ENCODE results near the gene NEUROD4.

NEUROD4 gene

GRCh38 chr12:54997929-54998522 lies 21.7 kb upstream of the NEUROD4 start:
- DNase-seq (ENCODE audit: low read depth) = no peak

DNA sequence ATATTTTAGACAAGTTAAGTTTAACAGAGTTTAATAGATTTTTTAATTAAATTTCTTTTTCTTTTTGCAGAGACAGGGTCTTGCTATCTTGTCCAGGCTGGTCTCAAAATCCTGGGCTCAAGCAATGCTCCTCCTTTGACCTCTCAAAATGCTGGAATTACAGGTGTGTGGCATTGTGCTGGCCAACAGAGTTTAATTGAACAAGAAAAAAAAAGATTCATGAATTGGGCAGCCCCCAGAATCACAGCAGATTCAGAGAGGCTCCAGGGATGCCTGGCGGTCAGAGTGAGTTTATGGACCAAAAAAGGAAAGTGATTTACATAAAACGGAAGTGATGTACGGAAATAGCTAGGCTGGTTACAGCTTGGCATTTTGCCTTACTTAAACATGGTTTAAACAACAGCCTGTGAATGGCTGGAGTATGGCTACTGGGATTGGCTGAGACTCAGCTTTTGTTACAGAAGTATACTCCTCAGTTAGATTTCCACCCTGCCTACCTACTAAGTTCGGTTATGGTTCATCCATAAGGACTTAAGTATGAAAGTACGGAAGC lies 20.7 kb upstream of the NEUROD4 start:
- no peak for DNase-seq (ENCODE audit: low read depth)

GRCh38 chr12:55001198-55001868 lies 18.4 kb upstream of the NEUROD4 start:
- DNase-seq (ENCODE audit: low read depth) = no peak

GRCh38 chr12:55002355-55002754 lies 17.4 kb upstream of the NEUROD4 start:
- DNase-seq (ENCODE audit: low read depth) = no peak

GRCh38 chr12:55008944-55009585 lies 10.7 kb upstream of the NEUROD4 start:
- no peak for DNase-seq (ENCODE audit: low read depth)

- DNase-seq (ENCODE audit: low read depth) = no peak
These were observed 2.3 kb upstream of the NEUROD4 start for GRCh38 chr12:55017416-55017925.

- no peak for DNase-seq (ENCODE audit: low read depth)
These were observed 4.8 kb downstream of the NEUROD4 start for GRCh38 chr12:55024575-55024974.

DNA sequence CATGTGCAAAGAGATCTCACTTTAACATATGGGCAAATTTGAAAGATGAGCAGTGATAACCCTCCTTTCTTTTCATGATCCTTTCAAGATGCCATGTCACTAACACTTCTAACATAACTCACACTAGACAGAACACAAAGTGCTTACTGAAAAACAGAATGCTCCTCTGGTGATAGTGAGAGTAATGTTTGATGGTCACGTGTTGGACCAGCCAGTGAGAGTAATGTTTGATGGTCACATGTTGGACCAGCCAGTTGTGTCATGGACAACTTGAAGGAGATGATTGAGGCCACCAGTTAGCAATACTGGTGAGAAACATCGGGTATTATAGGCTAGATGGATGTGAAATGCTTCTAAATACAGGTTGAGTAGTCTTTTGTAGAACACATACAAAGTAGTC lies 5.7 kb downstream of the NEUROD4 start:
- no peak for DNase-seq (ENCODE audit: low read depth)

GRCh38 chr12:55034218-55034617 lies 14.4 kb downstream of the NEUROD4 start:
- no peak for DNase-seq (ENCODE audit: low read depth)

DNA sequence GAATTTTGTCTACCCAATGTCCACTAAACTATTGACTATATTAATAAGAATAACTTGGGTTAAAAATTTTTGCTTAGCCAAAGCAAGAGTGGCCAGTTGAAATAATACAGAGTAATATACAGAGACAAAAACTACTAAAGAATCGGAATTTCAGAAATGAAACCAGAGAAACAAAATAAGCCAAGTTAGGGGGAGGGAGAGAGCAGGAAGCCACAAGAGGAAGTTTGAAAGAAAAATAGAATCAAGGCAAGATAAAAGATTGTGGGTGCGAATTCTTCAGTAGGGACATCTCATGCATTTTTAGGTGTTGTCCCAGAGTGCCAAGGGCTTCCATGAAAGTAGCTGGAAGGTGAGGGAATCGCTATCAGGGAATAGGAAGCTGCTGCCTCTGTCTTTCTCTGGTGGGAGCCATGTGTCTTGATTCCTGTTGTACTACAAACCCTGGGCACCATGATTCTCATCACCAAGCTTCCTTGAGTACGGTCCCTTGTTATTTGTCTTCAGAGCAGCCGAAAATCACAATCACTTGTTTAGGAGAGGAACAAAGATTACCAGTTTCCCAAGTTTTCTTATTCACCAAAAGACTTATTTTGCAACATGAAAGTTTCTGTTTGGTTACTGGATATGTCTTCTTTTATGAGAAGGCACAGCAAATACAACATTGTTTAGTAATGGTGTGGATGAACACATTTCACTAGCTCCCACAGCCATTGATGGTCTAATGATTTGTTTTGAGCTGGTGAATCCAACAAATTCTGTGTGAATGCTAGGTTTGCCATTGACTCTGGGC lies 16.7 kb downstream of the NEUROD4 start:
- DNase-seq (ENCODE audit: low read depth) = no peak

- DNase-seq (ENCODE audit: low read depth) = no peak
These were observed 17.7 kb downstream of the NEUROD4 start for GRCh38 chr12:55037351-55037987.

GRCh38 chr12:55039395-55040354 lies 19.9 kb downstream of the NEUROD4 start:
- no peak for DNase-seq (ENCODE audit: low read depth)

- no peak for DNase-seq (ENCODE audit: low read depth)
These were observed 21.7 kb downstream of the NEUROD4 start for GRCh38 chr12:55041345-55042055.

- no peak for DNase-seq (ENCODE audit: low read depth)
These were observed 23.8 kb downstream of the NEUROD4 start for GRCh38 chr12:55043542-55043941.

GRCh38 chr12:55044135-55044534 lies 24.4 kb downstream of the NEUROD4 start:
- DNase-seq (ENCODE audit: low read depth) = no peak

DNA sequence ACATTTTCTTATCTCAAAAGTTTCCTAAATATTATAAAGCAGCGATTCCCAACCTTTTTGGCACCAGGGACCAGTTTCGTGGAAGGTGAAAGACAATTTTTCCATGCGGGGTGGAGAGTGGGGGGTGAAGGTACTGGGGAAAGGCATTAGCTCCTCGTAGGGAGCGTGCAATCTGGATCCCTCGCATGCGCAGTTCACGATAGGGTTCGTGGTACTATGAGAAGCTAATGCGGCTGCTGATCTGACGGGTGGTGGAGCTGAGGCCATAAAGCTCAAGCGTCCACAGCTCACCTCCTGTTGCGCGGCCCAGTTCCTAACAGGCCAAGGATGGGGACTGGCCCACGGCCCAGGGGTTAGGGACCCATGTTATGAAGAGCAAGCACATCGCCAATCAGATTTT lies 29.9 kb downstream of the NEUROD4 start:
- DNase-seq (ENCODE audit: low read depth) = no peak

DNA sequence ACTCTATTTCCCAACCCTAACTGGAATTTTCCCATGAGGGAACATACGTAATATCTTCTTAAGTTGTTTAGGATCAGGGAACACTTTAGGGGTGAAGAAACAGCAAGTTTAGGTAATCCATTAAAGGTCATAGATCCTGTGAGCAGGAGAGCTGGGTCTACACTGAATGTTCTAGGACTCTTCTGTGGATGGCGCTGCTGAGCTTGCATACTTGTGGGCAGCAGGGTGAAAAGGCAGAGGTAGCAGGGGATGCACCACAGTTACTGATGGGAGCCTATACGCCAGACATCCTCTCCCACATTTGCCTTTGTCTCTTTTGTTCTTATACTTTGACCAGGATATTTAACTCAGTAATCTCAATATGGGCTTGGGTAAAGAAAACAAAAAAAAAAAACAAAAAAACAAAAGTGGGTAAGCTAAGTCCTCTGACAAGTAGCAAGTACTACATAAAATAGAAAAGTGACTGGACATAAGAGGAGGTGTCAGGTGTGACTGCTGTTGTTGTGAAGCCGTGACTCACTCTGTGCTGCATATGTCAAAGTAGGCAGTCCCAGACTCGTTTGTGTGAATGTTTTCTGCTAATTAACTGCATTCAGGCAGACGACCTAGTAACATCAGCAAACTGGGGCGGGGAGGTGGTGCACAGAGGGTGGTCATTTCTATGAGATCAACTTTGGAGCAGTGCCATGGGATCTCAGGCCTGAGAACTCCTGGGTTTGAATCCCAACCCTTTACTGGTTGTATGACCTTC lies 31.6 kb downstream of the NEUROD4 start:
- DNase-seq (ENCODE audit: low read depth) = no peak

DNA sequence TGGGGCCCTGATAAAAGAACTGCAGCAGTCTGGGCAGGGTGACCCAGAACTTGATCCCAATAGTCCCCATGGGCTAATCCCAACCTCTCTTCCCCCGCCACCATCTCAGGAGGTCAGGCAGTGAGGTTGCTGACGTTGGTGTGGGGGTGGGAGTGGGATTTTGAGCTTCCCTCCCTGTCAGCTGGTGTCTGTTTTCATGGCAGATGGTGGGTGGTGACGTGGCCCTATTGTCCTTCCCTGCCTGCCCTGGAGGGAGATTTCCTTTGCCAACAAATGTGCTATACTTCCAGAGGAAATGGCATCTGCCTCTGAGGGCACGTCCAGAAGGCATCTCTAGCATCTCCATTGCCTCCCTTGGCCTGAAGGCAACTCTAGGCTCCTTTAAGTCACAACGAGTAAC lies 37.7 kb downstream of the NEUROD4 start:
- DNase-seq (ENCODE audit: low read depth) = no peak

GRCh38 chr12:55058082-55058481 lies 38.3 kb downstream of the NEUROD4 start:
- DNase-seq (ENCODE audit: low read depth) = no peak

Data from stromal cell of bone marrow (primary cell).